SH-SY5Y (cell line): Measurements from ENCODE around the gene PLEKHG4B.

Experiments used
- GATA2 ChIP-seq: IDR thresholded peaks from 2 replicates; pipeline ENCODE4 v1.6.1; 2011; ENCODE audit warnings: mild to moderate bottlenecking, low read depth, low read length
- GATA3 ChIP-seq: IDR thresholded peaks from 2 replicates; pipeline ENCODE4 v1.6.1; 2011; ENCODE audit warnings: low read depth, mild to moderate bottlenecking, low read length, moderate library complexity

GRCh38 chr5:198516-199196, 106.7 kb downstream of the PLEKHG4B start:
- TF ChIP-seq GATA3, result no peak
- no peak for TF ChIP-seq GATA2
